GM19099 (cell line): ENCODE data around the gene SLC35C1.

ENCODE experiments used
- POLR2A ChIP-seq: IDR thresholded peaks from 3 replicates; pipeline ENCODE4 v1.6.1; 2011; ENCODE audit warnings: low read depth; ENCODE audit not compliant: insufficient read length; ENCODE audit errors: extremely low read depth

SLC35C1 gene

DNA sequence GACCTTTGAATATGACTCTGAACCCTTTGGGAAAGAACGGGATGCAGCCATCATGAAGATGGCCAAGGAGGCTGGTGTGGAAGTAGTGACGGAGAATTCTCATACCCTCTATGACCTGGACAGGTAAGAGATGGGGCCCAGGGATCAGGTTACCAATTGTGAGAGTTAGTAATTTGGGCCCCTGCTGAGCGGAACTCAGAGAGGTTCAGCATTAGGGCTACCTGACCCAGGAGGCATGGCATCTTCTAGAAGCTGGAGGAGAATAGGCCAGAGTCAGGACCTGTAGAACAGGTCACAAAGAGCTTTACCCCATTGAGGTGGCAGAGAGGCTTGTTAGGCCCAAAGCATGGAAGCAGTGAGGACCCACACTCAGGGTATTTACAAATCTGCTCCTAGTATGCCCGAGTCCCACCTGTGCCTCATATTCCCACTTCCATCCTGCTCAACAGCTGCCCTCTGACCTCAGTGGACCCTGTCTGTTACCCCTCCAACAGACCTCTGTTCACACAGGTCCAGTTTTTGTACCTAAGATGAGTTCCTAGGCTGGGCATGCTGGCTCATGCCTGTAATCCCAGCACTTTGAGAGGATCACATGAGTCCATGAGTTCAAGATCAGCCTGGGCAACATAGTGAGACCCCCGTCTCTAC is 53.9 kb downstream of the SLC35C1 start:
- no peak for TF ChIP-seq POLR2A

DNA sequence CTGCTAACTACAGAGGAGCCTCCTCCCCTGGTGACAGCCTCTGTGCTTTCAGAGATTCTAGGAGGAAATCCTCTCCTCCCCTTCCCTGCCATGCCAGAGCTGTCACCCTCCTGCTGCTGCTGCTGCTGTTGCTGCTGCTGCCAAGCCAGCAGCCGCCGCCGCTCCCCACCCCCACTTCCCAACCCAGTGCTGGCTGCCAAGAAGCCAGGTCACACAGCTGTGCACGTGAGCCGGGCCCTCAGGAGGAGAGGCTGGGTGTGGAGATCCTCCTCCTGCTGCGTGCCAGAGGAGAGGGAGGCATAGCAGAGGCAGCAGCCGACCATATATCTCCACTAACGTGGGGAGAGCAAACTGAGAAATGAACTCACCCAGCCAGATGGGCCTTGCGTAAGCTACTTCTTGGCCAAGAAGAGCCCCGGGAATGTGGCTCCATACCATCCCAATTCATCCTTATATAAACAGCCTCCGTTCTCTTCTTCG is 54.8 kb downstream of the SLC35C1 start:
- no peak for TF ChIP-seq POLR2A

- TF ChIP-seq POLR2A = no peak
These were observed 55.4 kb downstream of the SLC35C1 start for GRCh38 chr11:45860348-45860747.

- no peak for TF ChIP-seq POLR2A
These were observed 56.0 kb downstream of the SLC35C1 start for GRCh38 chr11:45860764-45861510.
